GM18502 (cell line): Measurements from ENCODE around the gene COX10.
"Not testable (repeated sequence)": the region's sequence is repeated elsewhere in the genome, so short reads cannot be mapped to it uniquely, and the experiment has no call there.

ENCODE experiments used
- ATAC-seq: cut with Tn5 transposase; IDR thresholded peaks from one replicate; pipeline ENCODE4 v1.9.1; 2021; ENCODE audit warnings: mild to moderate bottlenecking; ENCODE audit not compliant: unreplicated experiment, poor library complexity

Gene COX10

GRCh38 chr17:14069251-14070021 lies at the start of gene COX10:
Gene COX10, plus strand, starts transcription at chr17:14069504. Its CDS starts 102 bp downstream, at chr17:14069606.
- peak; percentile 100 for ATAC-seq

- not testable (repeated sequence) for ATAC-seq
These were observed 47.5 kb upstream of the COX10 start for GRCh38 chr17:14021651-14022294.

DNA sequence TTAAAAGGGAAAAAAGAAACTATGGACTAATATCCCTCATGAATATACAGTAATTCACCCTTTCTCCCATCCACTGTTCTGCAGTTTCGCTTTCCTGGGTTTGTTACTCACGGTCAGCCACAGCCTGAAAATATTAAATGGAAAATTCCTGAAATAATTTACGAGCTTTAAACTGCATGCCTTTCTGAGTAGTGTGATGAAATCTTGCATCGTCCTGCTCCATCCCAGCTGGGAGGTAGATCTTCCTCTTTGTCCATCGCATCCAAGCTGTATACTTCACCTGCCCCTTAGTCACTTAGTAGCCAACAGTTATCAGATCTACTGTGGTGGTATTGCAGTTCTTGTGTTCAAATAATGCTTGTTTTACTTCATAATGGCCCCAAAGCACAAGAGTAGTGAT lies 39.5 kb upstream of the COX10 start:
- not testable (repeated sequence) for ATAC-seq

GRCh38 chr17:14032234-14032633 lies 37.1 kb upstream of the COX10 start:
- no peak for ATAC-seq

GRCh38 chr17:14033166-14033565 lies 36.1 kb upstream of the COX10 start:
- no peak for ATAC-seq

DNA sequence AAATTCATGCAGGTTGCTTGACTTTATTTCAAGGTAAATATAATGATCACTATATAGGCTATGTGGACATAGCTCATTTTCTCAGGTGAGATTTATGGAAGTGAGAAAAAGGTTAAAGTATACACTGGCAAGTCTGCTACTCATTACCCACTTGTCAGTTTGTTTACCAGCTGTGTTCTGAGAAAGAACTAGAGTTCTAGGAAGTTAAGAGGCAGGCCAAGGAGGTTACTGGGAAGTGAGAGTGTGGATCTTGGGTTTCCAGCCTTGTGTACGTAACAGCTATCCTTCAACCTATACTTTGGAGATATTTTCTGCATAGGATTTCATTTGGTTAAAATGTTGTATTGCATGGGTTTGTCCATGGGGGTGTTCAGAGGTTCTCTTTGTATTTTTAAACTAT lies 31.9 kb upstream of the COX10 start:
- no peak for ATAC-seq

GRCh38 chr17:14038206-14038605 lies 31.1 kb upstream of the COX10 start:
- ATAC-seq = no peak

- no peak for ATAC-seq
These were observed 26.9 kb upstream of the COX10 start for GRCh38 chr17:14042411-14042810.

- no peak for ATAC-seq
These were observed 24.6 kb upstream of the COX10 start for GRCh38 chr17:14044702-14045101.

GRCh38 chr17:14046978-14047377 lies 22.3 kb upstream of the COX10 start:
- ATAC-seq = no peak

DNA sequence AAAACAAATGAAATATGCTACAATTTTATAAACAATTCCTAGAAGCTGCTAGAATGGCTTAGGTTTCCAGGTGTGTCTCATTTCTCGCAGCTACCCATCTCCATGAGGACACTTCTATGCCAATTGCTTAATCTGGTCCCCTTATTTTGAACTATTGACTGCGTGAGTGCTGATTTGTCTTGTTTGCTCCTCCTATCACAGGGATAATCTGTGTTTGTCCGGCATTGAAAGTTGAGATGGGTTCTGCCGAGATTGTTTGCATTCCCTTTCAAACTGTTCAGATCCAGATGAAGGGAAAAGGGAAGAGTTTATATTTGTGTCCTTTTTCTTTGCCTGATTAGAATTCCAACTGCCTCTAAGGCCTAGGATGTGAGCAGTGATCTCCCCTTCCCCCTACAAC lies 21.7 kb upstream of the COX10 start:
- no peak for ATAC-seq

DNA sequence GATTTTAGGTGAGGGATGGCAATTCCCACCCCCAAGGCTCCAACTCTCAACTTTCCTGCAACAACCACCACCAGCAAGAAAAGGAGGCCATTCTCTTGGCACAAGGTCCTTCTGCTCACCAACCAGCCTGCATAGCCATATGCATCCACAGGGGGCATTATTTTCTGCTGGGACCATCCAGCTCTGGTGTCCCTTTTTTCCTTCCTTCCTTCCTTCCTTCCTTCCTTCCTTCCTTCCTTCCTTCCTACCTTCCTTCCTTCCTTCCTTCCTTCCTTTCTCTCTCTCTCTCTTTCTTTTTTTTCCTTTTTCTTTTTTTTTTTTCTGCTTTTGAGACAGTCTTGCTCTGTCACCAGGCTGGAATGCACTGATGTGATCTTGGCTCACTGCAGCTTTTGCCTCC lies 21.1 kb upstream of the COX10 start:
- no peak for ATAC-seq

GRCh38 chr17:14050616-14051015 lies 18.7 kb upstream of the COX10 start:
- ATAC-seq = no peak

GRCh38 chr17:14051692-14052091 lies 17.6 kb upstream of the COX10 start:
- ATAC-seq = no peak

GRCh38 chr17:14052886-14053615 lies 16.3 kb upstream of the COX10 start:
- no peak for ATAC-seq

GRCh38 chr17:14057591-14057990 lies 11.7 kb upstream of the COX10 start:
- ATAC-seq = no peak

DNA sequence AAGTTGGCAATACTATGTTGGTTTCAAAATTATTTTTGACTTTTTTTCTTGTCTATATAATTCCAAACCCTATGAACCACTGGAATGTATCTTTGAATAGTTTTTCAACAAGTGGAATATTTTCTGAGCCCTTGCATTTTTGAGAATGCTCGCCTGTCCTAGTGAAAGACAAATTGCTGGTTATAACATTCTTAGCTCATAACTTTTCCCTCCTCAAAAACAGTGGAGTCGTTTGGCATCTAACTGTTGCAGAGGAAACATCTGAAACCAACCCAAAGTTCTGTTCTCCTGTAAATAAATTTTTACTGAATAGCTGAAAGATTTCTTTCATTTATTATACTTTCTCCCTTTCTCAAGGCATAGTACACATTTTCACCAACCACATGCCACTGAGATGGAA lies 11.3 kb upstream of the COX10 start:
- ATAC-seq = no peak

- ATAC-seq = no peak
These were observed 8.6 kb upstream of the COX10 start for GRCh38 chr17:14060706-14061105.

DNA sequence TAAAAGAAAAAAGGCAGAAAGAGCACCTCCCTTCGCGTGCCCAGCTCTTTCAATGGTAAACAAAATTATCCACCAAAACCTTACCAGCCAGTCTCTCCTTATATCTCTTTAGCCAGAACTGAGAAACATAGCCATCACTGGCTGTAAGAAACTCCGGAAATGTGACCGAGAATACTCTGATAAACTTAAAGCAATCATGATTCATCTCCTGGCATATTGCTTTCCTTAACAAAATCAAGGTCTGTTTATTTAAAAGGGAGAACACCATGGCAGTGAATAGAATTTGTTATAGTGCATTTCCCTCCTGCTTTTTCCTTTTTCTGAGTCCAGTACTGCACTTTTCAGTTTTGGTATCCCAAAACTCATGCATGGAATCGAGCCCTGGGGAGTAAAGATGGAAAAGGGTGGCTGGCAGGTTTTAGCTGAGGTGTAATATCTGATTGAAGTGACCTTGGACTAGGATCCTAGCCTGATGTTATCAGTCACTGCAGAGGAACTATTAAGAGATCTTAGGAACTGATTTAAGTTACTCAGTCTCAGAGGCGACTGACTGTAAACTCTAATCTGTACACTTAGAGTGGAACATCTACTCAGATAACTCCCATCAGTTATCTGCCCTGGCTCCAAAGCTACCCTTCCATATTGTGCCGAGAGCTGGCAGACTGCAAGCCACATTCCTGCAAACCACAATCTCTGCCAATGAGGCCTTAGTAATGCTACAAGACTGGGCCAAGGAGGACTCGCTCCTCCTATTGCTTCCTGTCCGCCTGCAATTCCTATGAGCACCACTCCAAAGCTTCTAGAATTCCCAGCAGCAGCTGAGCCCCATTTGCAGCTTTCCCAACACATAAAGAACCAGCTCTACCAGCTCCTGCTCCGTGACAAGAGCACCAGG lies 7.4 kb upstream of the COX10 start:
- ATAC-seq = no peak

DNA sequence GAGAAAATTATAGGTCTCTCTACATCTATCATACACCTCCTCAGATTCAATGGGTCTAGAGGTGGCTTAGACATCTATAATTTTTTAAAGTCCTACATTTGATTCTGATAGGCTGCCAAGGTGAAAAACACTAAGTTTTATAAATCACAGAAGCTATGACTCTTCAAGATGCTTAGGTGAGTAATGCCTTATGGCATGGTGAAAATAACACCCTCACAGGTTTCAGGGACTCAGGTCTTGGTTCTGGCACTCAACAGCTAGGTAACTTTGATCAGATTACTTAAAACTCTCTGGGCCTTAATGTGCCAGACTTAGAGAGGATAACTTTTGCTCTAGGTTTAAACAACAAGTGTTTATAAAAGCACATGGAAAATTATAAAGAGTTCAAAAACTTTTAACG lies 2.0 kb upstream of the COX10 start:
- no peak for ATAC-seq
